Left ventricle myocardium inferior (tissue), 1 donor: Measurements from ENCODE around the gene DYSF. TPM values are rescaled to one million over a fixed set of nuclear protein-coding genes. Genes with fewer than 3 reads are reported as not detected.

ENCODE experiments used
- DNase-seq: peaks from one replicate; pipeline ENCODE4 v3.0.0-alpha.2; 2020
- H3K27ac ChIP-seq: fragments of 200-600 bp; replicated peaks from 2 replicates; pipeline ENCODE4 v1.8.0; 2021
- H3K27me3 ChIP-seq: fragments of 200-600 bp; 2 replicates; pipeline ENCODE4 v1.8.0; 2021; ENCODE audit warnings: low read depth
- H3K36me3 ChIP-seq: fragments of 200-600 bp; 2 replicates; pipeline ENCODE4 v1.8.0; 2021
- H3K4me1 ChIP-seq: fragments of 200-600 bp; 2 replicates; pipeline ENCODE4 v1.8.0; 2021
- H3K4me3 ChIP-seq: fragments of 200-600 bp; 2 replicates; pipeline ENCODE4 v1.8.0; 2021; ENCODE audit warnings: mild to moderate bottlenecking, moderate library complexity
- H3K9me3 ChIP-seq: fragments of 200-600 bp; replicated peaks from 2 replicates; pipeline ENCODE4 v1.8.0; 2021
- intact Hi-C: fragments of 100-400 bp; cut with micrococcal nuclease; formaldehyde crosslinking; loops from one replicate; pipeline ENCODE4 v1.11.0; 2022
- total RNA-seq: library from RNA; stranded (reverse); fragmentation: NEBNext Ultra II Directional; extraction: Animal tissue kit (Norgen Biotek cat#: 25700); gene quantifications from one replicate; pipeline ENCODE4 v1.2.1, GENCODE V29; 2021
- TF ChIP-seq, protein P1 (sequence below): fragments of 200-600 bp; IDR thresholded peaks from 2 replicates; pipeline ENCODE4 v1.8.0; 2021; ENCODE audit warnings: antibody characterized with exemption, mild to moderate bottlenecking, borderline replicate concordance
- donor health status: DM: no; HTN: yes; CAD: no; lungs with severe emphysema.

Gene DYSF
- total RNA-seq, 1 donor from 2014 or later, result 48.2 TPM

DNA sequence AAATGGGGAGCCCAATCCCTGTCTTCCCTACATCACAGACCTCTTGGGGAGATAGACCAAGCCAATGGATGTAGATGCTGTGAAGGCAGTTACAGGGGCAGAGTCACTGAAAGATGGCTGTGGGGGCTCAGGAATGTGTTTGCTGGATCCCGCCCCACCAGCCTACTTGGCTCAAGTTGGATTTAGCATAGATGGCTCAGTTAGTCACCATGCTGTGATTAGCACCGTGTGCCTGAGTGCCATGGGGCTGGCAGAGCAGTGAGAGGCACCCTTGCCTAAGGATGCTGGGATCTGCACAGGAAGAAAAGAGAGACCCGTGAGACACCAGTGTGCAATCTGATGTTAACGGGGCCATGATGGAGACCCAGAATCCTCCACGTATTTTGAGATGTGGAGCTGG is 228.3 kb downstream of the DYSF start:
- TF ChIP-seq, protein P1, sequence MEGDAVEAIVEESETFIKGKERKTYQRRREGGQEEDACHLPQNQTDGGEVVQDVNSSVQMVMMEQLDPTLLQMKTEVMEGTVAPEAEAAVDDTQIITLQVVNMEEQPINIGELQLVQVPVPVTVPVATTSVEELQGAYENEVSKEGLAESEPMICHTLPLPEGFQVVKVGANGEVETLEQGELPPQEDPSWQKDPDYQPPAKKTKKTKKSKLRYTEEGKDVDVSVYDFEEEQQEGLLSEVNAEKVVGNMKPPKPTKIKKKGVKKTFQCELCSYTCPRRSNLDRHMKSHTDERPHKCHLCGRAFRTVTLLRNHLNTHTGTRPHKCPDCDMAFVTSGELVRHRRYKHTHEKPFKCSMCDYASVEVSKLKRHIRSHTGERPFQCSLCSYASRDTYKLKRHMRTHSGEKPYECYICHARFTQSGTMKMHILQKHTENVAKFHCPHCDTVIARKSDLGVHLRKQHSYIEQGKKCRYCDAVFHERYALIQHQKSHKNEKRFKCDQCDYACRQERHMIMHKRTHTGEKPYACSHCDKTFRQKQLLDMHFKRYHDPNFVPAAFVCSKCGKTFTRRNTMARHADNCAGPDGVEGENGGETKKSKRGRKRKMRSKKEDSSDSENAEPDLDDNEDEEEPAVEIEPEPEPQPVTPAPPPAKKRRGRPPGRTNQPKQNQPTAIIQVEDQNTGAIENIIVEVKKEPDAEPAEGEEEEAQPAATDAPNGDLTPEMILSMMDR, result no peak
- intact Hi-C loops, result loop anchor here (10.0 kb wide), 1 partner anchor 123 kb away; no protein-coding TSS in a partner anchor
- H3K4me1 ChIP-seq, result no peaks in the 10 kb centered on the region

DNA sequence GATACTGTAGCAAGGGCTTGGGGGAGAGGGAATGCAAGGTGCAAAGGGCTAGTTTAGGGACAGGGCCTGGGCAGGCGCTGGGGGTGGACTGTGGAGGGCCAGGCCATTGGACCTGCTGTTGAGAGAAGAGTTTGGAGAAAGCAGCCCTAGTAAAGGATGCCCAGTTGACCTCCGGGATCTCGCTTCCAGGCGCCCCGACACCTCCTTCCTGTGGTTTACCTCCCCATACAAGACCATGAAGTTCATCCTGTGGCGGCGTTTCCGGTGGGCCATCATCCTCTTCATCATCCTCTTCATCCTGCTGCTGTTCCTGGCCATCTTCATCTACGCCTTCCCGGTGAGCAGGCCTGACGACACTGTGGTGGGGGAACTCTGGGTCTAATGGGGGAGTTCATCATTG is 229.0 kb downstream of the DYSF start:
- Histone ChIP-seq H3K27ac (no peak overlapping the region), H3K9me3 (no peaks in the 10 kb centered on the region), H3K4me3 (no peak overlapping the region), H3K27me3 (no peaks in the 10 kb centered on the region), H3K36me3 (peaks cover 52% of the 10 kb centered on the region), H3K4me1 (no peaks in the 10 kb centered on the region)
- TF ChIP-seq, protein P1, result no peak
- DNase-seq, result no peak
- intact Hi-C loops, result loop anchor here (10.0 kb wide), 1 partner anchor 122 kb away; no protein-coding TSS in a partner anchor

More for the DNA sequence above, 228.3 kb downstream of the DYSF start:
- Histone ChIP-seq H3K9me3 (no peaks in the 10 kb centered on the region), H3K27me3 (no peaks in the 10 kb centered on the region), H3K27ac (no peak overlapping the region), H3K36me3 (peaks cover 52% of the 10 kb centered on the region), H3K4me3 (no peak overlapping the region)
- no peak for DNase-seq

DNA sequence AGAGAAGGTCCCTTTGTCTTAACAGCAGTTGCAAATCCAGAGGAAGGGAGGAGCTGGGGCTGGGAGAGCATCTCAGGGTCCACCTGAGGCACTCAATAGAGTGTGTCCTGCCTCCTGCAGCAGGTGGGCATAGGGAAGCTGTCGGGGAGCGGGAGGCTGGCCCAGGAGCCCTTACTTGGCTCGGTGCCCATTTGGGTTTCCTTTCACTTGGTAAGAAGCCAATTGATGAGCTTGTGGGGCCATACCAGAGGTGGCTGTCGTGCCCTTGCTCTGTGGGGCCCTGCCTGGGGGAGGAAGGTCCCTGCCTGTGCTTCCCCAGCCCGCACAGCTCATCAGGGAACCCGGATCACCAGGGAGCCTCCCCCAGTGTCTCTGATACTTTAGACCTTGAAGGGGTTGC is 229.7 kb downstream of the DYSF start:
- H3K4me3 ChIP-seq, result no peak overlapping the region
- no peaks in the 10 kb centered on the region for H3K27me3 ChIP-seq
- TF ChIP-seq, protein P1, result no peak
- intact Hi-C loops, result loop anchor here (10.0 kb wide), 1 partner anchor 122 kb away; no protein-coding TSS in a partner anchor
- no peak for DNase-seq
- no peak overlapping the region for H3K27ac ChIP-seq
- no peaks in the 10 kb centered on the region for H3K4me1 ChIP-seq
- H3K9me3 ChIP-seq, result no peaks in the 10 kb centered on the region
- H3K36me3 ChIP-seq, result peaks cover 54% of the 10 kb centered on the region

DNA sequence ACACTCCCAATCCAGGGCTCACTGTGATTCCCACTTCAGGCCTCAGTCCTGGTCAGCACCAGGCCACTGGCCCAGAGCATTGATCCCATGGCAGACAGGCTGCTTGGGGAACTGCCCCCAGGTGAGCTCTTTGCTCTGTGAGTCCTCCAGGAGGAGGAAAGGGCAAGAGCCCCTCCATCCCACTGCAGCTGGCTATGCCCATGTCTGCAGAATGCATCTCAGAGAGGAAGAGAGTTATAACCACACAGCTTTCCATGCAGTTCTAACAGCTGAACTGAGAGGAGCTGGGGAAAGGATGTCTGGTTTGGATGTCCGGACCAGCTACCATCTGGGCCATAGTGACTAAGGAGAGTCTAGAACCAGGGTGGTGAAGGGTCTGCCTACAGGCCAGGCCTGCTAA is 230.3 kb downstream of the DYSF start:
- Histone ChIP-seq H3K9me3 (no peaks in the 10 kb centered on the region), H3K4me1 (no peaks in the 10 kb centered on the region), H3K27ac (no peak overlapping the region), H3K36me3 (peaks cover 60% of the 10 kb centered on the region), H3K4me3 (no peak overlapping the region), H3K27me3 (no peaks in the 10 kb centered on the region)
- TF ChIP-seq, protein P1, result no peak
- intact Hi-C loops, result loop anchor here (10.0 kb wide), 1 partner anchor 121 kb away; no protein-coding TSS in a partner anchor
- DNase-seq, result no peak

DNA sequence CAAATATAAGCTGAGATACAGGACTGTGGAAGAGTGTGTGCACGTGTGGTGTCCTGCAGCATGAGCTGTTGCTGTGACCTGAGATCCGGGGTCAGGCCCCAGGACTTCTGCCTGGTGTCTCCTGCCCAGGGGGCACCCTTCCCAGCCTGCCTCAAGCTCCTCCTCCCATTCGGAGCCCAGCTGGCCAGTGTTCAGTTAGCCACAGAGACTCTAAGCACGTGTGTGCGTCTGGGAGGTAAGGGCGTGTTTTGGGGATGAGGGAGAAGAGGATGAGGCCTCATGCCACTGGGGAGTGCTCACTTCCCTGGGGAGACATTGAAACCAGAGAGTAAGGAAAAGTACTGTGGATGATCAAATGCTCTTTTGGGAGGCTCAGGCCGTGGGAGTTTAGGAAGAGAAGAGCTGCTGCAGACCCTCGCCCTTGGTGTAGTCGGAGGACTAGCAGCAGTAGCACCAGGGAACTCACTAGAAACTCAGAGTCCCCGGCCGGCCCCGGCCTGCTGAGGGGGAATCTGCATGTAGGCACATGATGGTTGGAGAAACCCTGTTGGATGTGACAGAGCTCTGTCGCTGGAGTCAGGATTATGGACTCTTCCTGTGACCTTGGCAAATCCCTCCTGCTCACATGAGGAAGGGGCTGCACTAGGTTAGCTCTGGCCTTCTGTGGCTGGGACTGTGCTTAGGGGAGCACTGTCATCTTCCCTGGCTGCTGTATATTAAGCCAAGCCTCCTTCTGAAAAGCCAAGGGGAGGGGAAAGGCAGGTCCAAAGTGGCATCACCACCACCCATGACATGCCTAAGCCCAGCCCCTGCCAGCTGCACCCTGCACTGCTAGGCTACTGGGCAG is 231.1 kb downstream of the DYSF start:
- H3K4me1 ChIP-seq, result peaks cover 8% of the 10 kb centered on the region
- no peaks in the 10 kb centered on the region for H3K9me3 ChIP-seq
- intact Hi-C loops, result loop anchor here (10.0 kb wide), 1 partner anchor 120 kb away; no protein-coding TSS in a partner anchor
- H3K27me3 ChIP-seq, result no peaks in the 10 kb centered on the region
- H3K27ac ChIP-seq, result no peak overlapping the region
- DNase-seq, result no peak
- TF ChIP-seq, protein P1, result no peak
- H3K36me3 ChIP-seq, result peaks cover 60% of the 10 kb centered on the region
- H3K4me3 ChIP-seq, result no peak overlapping the region
